ENCODE data around the gene LAPTM5.

The LAPTM5 gene

GRCh38 chr1:30763651-30764248 lies 6.2 kb upstream of the LAPTM5 start:
- TF ChIP-seq Cebpa-rat (IDR thresholded peaks at IDR 0.05), result no peak
- Histone ChIP-seq H3K4me2 (peak overlapping the region; percentile 91 to 98 (median 95)), H3K4me3 (no peak overlapping the region), H3K27ac (peak overlapping the region in 6 of 11 experiments; percentile 4 to 37 (median 13); a peak in 6 of 22 replicates), H3K9me3 (replicated peaks in 1 of 11) (no peaks in the 10 kb centered on the region), H3K36me3 (no peaks in the 10 kb centered on the region), H3K27me3 (no peaks in the 10 kb centered on the region), H4K20me1 (peaks cover 0 to 27% (median 7%) of the 10 kb centered on the region in 11 experiments; a peak in 8 of 22 replicates), H3K4me1 (peaks cover 62 to 81% (median 68%) of the 10 kb centered on the region in 10 experiments), H3K9ac (peak overlapping the region in 3 of 11 experiments; percentile 33 to 95 (median 73); a peak in 5 of 22 replicates)

DNA sequence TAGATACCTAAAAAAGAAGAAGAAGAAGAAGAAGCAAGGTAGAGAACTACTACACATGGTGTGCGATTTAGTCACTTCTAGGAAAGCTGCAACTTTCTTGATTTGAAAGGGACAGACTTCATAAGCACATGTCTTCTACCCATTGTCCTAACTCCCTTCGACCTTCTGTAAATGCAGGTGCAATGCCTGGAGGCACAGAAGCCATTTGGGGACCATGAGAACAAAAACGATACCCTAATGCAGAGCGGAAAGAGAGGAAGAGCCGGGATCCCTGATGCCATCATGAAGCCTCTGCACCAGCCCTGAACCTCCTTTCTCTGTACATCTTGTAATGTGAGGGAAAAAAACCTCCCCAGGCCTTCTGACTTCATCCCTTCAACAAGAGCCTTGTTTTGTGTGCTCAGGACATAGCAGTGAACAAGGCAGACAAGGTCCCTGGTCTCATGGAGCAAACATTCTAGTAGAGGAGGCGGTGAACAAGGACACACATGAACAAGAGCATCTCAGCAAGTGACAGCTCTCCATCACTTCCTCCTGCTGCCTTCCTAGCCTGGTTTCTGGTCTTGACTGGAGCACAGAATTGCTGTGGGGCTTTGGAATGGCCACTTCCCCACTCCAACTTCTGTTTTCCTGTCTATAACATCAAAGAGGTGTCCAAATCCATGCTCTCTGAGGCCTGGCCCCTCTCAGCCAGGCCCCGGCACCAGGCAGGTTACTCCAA lies 5.5 kb upstream of the LAPTM5 start:
- no peak overlapping the region for H3K4me3 ChIP-seq
- H3K4me1 ChIP-seq, result peaks cover 62 to 81% (median 68%) of the 10 kb centered on the region in 10 experiments
- H4K20me1 ChIP-seq, result peaks cover 0 to 23% (median 7%) of the 10 kb centered on the region in 11 experiments; a peak in 8 of 22 replicates
- peak overlapping the region; percentile 91 to 98 (median 95) for H3K4me2 ChIP-seq
- peak overlapping the region in 5 of 11 experiments; percentile 7 to 98 (median 29); a peak in 5 of 22 replicates for H3K27ac ChIP-seq
- no peaks in the 10 kb centered on the region for H3K27me3 ChIP-seq
- H3K36me3 ChIP-seq, result no peaks in the 10 kb centered on the region
- H3K9me3 ChIP-seq (replicated peaks in 1 of 11), result no peaks in the 10 kb centered on the region
- no peak for TF ChIP-seq Cebpa-rat (IDR thresholded peaks at IDR 0.05)
- H3K9ac ChIP-seq, result peak overlapping the region in 5 of 11 experiments; percentile 63 to 99 (median 73); a peak in 7 of 22 replicates

DNA sequence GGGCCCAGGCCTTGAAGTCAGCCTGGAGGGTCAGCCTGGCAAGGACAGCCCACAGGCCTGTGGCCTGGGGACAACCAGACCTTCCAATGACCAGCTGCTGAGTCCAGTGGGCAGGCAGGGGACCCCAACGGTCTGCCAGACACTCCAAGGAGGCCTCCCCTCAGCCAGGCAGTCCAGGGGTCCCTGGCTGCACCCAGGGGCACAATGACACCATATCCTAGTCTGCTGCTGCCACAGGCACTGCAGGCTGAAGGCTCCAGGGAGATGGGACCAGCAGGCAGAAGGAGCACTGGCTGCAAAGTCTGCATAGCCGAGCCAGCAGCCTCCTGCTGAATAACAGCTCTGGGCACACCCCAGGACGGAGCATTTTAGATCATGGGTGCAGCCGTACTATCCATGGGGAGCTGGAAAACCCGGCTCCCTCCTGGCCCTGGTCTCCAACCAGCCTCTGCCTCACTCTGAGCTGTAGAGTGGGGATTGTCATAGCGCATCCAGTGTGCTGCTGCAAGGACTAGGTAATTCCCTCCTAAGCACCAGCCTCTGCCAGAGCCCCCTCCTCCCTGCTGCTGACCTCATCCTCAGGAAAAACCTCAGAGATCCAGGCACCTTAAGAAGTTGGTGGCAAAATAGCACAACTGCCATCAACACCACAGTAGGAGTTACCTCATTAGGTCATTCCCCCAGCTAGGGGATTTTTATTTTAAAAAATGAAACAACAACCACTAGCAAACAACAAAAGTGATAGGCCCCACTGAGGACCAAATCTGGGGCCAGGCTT lies 4.8 kb upstream of the LAPTM5 start:
- H3K27me3 ChIP-seq, result no peaks in the 10 kb centered on the region
- H3K9me3 ChIP-seq (replicated peaks in 1 of 11), result no peaks in the 10 kb centered on the region
- TF ChIP-seq Cebpa-rat (IDR thresholded peaks at IDR 0.05), result no peak
- peak overlapping the region; percentile 91 to 98 (median 95) for H3K4me2 ChIP-seq
- peak overlapping the region; percentile 31 to 100 (median 98); a peak in 20 of 22 replicates for H3K27ac ChIP-seq
- peak overlapping the region; percentile 7 to 99 (median 63); a peak in 18 of 22 replicates for H3K9ac ChIP-seq
- peaks cover 0 to 23% (median 8%) of the 10 kb centered on the region in 11 experiments; a peak in 8 of 22 replicates for H4K20me1 ChIP-seq
- H3K4me3 ChIP-seq, result peak overlapping the region in 5 of 10 experiments; percentile 9 to 92 (median 27); a peak in 3 of 20 replicates
- H3K36me3 ChIP-seq, result no peaks in the 10 kb centered on the region
- peaks cover 66 to 85% (median 71%) of the 10 kb centered on the region in 10 experiments for H3K4me1 ChIP-seq

- peak overlapping the region; percentile 7 to 99 (median 63); a peak in 21 of 22 replicates for H3K9ac ChIP-seq
- peak overlapping the region in 6 of 10 experiments; percentile 9 to 92 (median 21); a peak in 5 of 20 replicates for H3K4me3 ChIP-seq
- no peak for TF ChIP-seq Cebpa-rat (IDR thresholded peaks at IDR 0.05)
- H4K20me1 ChIP-seq, result peaks cover 0 to 28% (median 8%) of the 10 kb centered on the region in 11 experiments; a peak in 9 of 22 replicates
- no peaks in the 10 kb centered on the region for H3K9me3 ChIP-seq (replicated peaks in 1 of 11)
- H3K4me1 ChIP-seq, result peaks cover 66 to 85% (median 71%) of the 10 kb centered on the region in 10 experiments
- no peaks in the 10 kb centered on the region for H3K36me3 ChIP-seq
- no peaks in the 10 kb centered on the region for H3K27me3 ChIP-seq
- H3K4me2 ChIP-seq, result peak overlapping the region; percentile 91 to 98 (median 95)
- peak overlapping the region; percentile 31 to 100 (median 98); a peak in 21 of 22 replicates for H3K27ac ChIP-seq
These were observed 4.0 kb upstream of the LAPTM5 start for GRCh38 chr1:30761381-30762151.

GRCh38 chr1:30760596-30761324 lies 3.2 kb upstream of the LAPTM5 start:
- peak overlapping the region; percentile 31 to 100 (median 98); a peak in 20 of 22 replicates for H3K27ac ChIP-seq
- no peak for TF ChIP-seq Cebpa-rat (IDR thresholded peaks at IDR 0.05)
- peaks cover 6 to 34% (median 14%) of the 10 kb centered on the region in 11 experiments; a peak in 21 of 22 replicates for H4K20me1 ChIP-seq
- no peaks in the 10 kb centered on the region for H3K9me3 ChIP-seq (replicated peaks in 1 of 11)
- peak overlapping the region in 10 of 11 experiments; percentile 23 to 99 (median 64); a peak in 19 of 22 replicates for H3K9ac ChIP-seq
- peaks cover 65 to 80% (median 67%) of the 10 kb centered on the region in 10 experiments for H3K4me1 ChIP-seq
- no peaks in the 10 kb centered on the region for H3K27me3 ChIP-seq
- peak overlapping the region in 9 of 10 experiments; percentile 2 to 92 (median 41); a peak in 14 of 20 replicates for H3K4me3 ChIP-seq
- H3K36me3 ChIP-seq, result peaks cover 5 to 7% (median 6%) of the 10 kb centered on the region in 11 experiments; a peak in 21 of 22 replicates
- peak overlapping the region; percentile 91 to 98 (median 95) for H3K4me2 ChIP-seq

- H3K9me3 ChIP-seq (replicated peaks in 1 of 11), result no peaks in the 10 kb centered on the region
- H3K9ac ChIP-seq, result peak overlapping the region in 9 of 11 experiments; percentile 17 to 99 (median 66); a peak in 18 of 22 replicates
- H3K36me3 ChIP-seq, result peaks cover 11 to 16% (median 15%) of the 10 kb centered on the region in 11 experiments; a peak in 21 of 22 replicates
- no peaks in the 10 kb centered on the region for H3K27me3 ChIP-seq
- peaks cover 66 to 76% (median 70%) of the 10 kb centered on the region in 10 experiments for H3K4me1 ChIP-seq
- peaks cover 14 to 43% (median 24%) of the 10 kb centered on the region in 11 experiments; a peak in 21 of 22 replicates for H4K20me1 ChIP-seq
- H3K4me2 ChIP-seq, result peak overlapping the region; percentile 91 to 98 (median 95)
- peak overlapping the region in 7 of 10 experiments; percentile 30 to 92 (median 41); a peak in 12 of 20 replicates for H3K4me3 ChIP-seq
- peak overlapping the region in 10 of 11 experiments; percentile 43 to 100 (median 98); a peak in 18 of 22 replicates for H3K27ac ChIP-seq
- TF ChIP-seq Cebpa-rat (IDR thresholded peaks at IDR 0.05), result no peak
These were observed 2.2 kb upstream of the LAPTM5 start for GRCh38 chr1:30759718-30760281.
